K562 (cell line): ENCODE measurements around the gene NLE1. TPM values are rescaled to one million over a fixed set of nuclear protein-coding genes. Genes with fewer than 3 reads are reported as not detected.

Experiments used
- CEBPG ChIP-seq, 3 experiments: fragments of 200-800 bp in 1 of 3; sonication (Bioruptor generic) in 1 of 3; sonication (generic) in 1 of 3; formaldehyde crosslinking in 1 of 3; IDR thresholded peaks in 2 of 3; conservative IDR thresholded peaks in 1 of 3; 2 replicates each; pipeline versions ENCODE4 v1.6.1 to v1.8.0; 2016 to 2022; ENCODE audit warnings: missing compliant biosample characterization in 2 of 3, missing genetic modification characterization in 2 of 3, mild to moderate bottlenecking in 1 of 3, missing genetic modification reagents in 1 of 3
- CSDE1 ChIP-seq, 2 experiments: fragments of 450-650 bp; IDR thresholded peaks; 2 replicates each; pipeline ENCODE4 v1.6.1; 2016; ENCODE audit warnings: mild to moderate bottlenecking in 1 of 2
- MGA ChIP-seq: fragments of 450-650 bp; IDR thresholded peaks from 2 replicates; pipeline ENCODE4 v1.6.1; 2016; ENCODE audit warnings: mild to moderate bottlenecking, moderate library complexity
- NBN ChIP-seq: fragments of 450-650 bp; IDR thresholded peaks from 2 replicates; pipeline ENCODE4 v1.6.1; 2016; ENCODE audit warnings: low read depth, mild to moderate bottlenecking
- POLR3G ChIP-seq: IDR thresholded peaks from 2 replicates; pipeline ENCODE4 v1.6.1; 2011; ENCODE audit not compliant: insufficient read length, insufficient replicate concordance; ENCODE audit errors: extremely low read depth
- ZNF253 ChIP-seq: fragments of 250-450 bp; sonication (Bioruptor Pico); conservative IDR thresholded peaks from 2 replicates; pipeline ENCODE4 v1.6.1; 2021; ENCODE audit warnings: mild to moderate bottlenecking
- ZNF280B ChIP-seq: fragments of 250-450 bp; sonication (Bioruptor Pico); IDR thresholded peaks from 2 replicates; pipeline ENCODE4 v1.5.1; 2021; ENCODE audit warnings: mild to moderate bottlenecking
- ZNF384 ChIP-seq: IDR thresholded peaks from 2 replicates; pipeline ENCODE4 v1.6.1; 2012; ENCODE audit warnings: low read depth, low read length, improper control_type of control experiment
- ZNF561 ChIP-seq: fragments of 450-650 bp; formaldehyde crosslinking; conservative IDR thresholded peaks from 2 replicates; pipeline ENCODE4 v1.4.0; 2020; ENCODE audit warnings: mild to moderate bottlenecking, moderate library complexity
- polyA plus RNA-seq, 8 experiments: library from polyadenylated mRNA; depleted of rRNA in 4 of 8; stranded (reverse) in 5 of 8; unstranded in 3 of 8; fragments of >200 nt; fragmentation: Nextera tagmentation in 2 of 8; fragmentation: Illumina TruSeq in 1 of 8; extraction: Ambion mirVana in 2 of 8; extraction: Trizol in 1 of 8; gene quantifications; 2 replicates each; pipeline versions ENCODE4 v1.2.1 to v1.2.3, GENCODE V29; 2011 to 2014; ENCODE audit warnings: inconsistent platforms in 1 of 8, missing spikeins in 1 of 8
- total RNA-seq, 7 experiments: library from RNA; depleted of rRNA in 6 of 7; stranded (reverse); fragments of >200 nt in 6 of 7; fragmentation: Illumina TruSeq in 2 of 7; extraction: Trizol in 2 of 7; gene quantifications; 2 replicates each; pipeline versions ENCODE4 v1.2.1 to v1.2.3, GENCODE V29; 2011 to 2021; ENCODE audit warnings: low replicate concordance in 1 of 7
- TF ChIP-seq, protein P1 (sequence below): fragments of 250-450 bp; sonication (Bioruptor Pico); IDR thresholded peaks from 2 replicates; pipeline ENCODE4 v1.5.0; 2021; ENCODE audit warnings: mild to moderate bottlenecking, moderate library complexity

The NLE1 gene
- total and polyA plus RNA-seq, 9 of the 15 experiments (the other 6 are each of a cell fraction or from before 2014, with no cell fraction given) = 3.8 to 69.0 (median 29.4) TPM

GRCh38 chr17:35119370-35120165, 22.5 kb downstream of the NLE1 start, which contains the start of gene RAD51D (continued):
- TF ChIP-seq CEBPG (CRISPR knock-in tag; IDR thresholded peaks at IDR 0.05) (no peak), CEBPG (tag; conservative IDR thresholded peaks at IDR 0.05 in 1 of 2, IDR thresholded peaks at IDR 0.05 in 1 of 2) (no peak), CSDE1 (IDR thresholded peaks at IDR 0.05) (no peak), MGA (peak; percentile 79), ZNF384 (no peak), ZNF280B (no peak), ZNF561 (CRISPR knock-in tag) (no peak), POLR3G (no peak), ZNF253 (CRISPR knock-in tag) (no peak), NBN (no peak)
- TF ChIP-seq, protein P1, sequence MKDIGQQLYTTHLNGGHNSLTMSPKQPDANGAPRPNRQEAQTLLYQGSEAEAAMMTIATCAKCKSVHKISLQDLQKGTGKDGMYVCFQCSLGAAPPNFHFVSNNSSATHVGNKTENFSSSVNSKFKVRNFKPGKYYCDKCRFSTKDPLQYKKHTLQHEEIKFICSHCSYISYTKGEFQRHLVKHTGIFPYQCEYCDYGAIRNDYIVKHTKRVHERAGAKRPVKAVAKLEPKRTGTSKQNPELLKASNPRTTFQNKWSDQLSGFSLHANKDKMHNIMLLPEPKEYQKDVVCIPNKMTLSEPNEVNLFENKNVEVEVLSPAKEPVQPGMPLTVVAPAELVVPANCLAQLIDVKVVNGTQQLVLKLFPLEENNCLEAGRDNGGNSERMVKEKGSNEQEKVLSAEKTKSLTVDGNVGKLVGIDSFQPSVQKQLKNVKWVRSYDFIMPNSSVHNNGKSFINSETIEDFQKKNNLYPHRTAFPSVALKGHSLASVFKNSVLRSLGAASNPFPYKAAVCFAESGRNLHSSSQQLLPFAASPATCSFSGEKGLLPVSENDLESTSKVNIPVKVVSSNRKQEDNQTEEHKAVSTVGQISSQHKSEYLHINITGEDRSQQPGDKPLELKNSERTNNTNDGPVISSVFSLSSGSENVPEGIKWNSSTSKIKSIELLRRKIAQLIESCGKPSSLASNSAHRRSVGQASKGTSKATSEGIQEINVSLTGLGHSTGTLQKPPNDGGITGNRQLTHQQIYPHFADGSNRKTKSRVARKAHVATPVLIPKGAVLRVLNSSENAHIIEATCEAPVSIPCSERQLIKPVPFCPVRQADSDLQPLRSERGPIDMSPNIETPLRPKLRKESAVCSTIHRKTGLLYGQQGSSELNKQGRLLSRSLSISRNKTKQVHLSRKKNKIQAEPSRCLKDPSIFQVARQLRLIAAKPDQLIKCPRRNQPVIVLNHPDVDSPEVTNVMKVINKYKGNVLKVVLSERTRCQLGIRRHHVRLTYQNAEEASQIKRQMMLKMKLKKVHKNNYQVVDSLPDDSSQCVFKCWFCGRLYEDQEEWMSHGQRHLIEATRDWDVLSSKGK (CRISPR knock-in tag) = no peak
